ENCODE measurements around the gene BTF3L4. TPM values are rescaled to one million over a fixed set of nuclear protein-coding genes. Genes with fewer than 3 reads are reported as not detected.

BTF3L4 gene
- total and polyA plus RNA-seq, 9 donors = 37.8 to 73.9 (median 61.9) TPM

DNA sequence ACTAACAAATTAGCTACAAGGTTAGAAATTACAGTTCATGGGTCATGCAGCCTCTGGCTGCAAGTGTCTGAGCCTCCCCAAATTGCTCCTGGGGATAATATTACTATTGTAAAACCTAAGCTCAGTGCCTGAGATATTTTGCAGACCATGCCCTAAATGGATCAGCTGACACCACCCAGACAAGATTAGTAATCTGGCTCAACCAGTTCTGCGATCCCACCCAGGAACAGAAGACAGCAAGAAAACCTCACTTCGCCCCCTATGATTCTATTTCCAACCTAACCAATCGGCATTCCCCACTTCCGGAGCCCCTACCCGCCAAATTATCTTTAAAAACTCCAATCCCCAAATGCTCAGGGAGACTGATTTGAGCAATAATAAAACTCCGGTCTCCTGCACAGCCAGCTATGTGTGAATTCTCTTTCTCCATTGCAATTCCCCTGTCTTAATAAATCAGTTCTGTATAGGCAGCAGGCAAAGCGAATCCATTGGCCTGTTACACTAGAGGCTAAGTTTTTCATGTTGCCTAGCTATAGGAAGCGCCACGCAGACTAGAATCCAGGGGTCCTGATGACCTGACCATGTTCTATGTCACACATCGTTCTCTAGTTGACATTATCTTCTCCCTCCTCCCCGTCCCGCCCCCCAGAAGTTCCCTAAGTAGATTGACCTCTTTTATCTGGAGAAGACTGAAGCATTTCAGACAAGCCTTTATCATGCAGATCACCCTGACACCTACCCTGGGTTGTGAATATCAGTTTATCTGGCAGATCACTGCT, 63.4 kb downstream of the BTF3L4 start:
- no peak for TF ChIP-seq POLR2A (IDR thresholded peaks at IDR 0.05)
- no peak for TF ChIP-seq EP300 (IDR thresholded peaks at IDR 0.05)
- TF ChIP-seq, protein P1, sequence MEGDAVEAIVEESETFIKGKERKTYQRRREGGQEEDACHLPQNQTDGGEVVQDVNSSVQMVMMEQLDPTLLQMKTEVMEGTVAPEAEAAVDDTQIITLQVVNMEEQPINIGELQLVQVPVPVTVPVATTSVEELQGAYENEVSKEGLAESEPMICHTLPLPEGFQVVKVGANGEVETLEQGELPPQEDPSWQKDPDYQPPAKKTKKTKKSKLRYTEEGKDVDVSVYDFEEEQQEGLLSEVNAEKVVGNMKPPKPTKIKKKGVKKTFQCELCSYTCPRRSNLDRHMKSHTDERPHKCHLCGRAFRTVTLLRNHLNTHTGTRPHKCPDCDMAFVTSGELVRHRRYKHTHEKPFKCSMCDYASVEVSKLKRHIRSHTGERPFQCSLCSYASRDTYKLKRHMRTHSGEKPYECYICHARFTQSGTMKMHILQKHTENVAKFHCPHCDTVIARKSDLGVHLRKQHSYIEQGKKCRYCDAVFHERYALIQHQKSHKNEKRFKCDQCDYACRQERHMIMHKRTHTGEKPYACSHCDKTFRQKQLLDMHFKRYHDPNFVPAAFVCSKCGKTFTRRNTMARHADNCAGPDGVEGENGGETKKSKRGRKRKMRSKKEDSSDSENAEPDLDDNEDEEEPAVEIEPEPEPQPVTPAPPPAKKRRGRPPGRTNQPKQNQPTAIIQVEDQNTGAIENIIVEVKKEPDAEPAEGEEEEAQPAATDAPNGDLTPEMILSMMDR (IDR thresholded peaks at IDR 0.05) = no peak
- intact Hi-C loops (cut with DNase I) = loop anchor here in 3 of 4 donors (10.0 kb wide), 3 partner anchors 175 to 885 kb away; no protein-coding TSS in a partner anchor
- WGBS, 3 donors = 65 to 68% (median 68%) methylated on average over 12 of the region's 12 CpGs

DNA sequence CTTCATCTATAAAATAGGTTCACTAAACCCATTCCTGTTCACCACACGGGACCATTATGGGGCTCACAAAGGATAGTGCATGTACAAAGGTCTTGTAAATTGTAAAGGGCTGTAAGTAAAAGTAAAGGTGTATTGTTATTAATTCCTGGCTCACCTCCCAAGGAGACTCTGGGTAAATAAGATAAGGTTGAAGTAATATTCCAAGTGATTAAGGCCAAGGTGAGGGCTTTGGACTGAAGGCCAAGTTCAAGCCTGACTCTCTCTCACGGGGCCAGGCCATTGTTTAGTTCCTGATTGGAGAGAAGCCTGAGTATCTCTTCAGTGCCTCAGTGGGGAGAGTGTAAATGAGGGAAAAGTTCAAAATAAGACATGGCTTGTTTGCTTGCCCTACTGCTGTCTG, 66.3 kb downstream of the BTF3L4 start:
- DNase-seq = no peak
- no peaks in the 10 kb centered on the region for H3K9me3 ChIP-seq
- intact Hi-C loops (cut with DNase I) = loop anchor here in 2 of 4 donors (10.0 kb wide), 2 partner anchors 172 to 562 kb away; no protein-coding TSS in a partner anchor
- H3K27me3 ChIP-seq = no peaks in the 10 kb centered on the region
- no peak overlapping the region for H3K4me3 ChIP-seq
- 46 to 57% (median 48%) methylated on average over 2 of the region's 2 CpGs for WGBS, 3 donors
- no peaks in the 10 kb centered on the region for H3K4me1 ChIP-seq (ENCODE audit: insufficient read depth)
- no peaks in the 10 kb centered on the region for H3K36me3 ChIP-seq
- TF ChIP-seq POLR2A (IDR thresholded peaks at IDR 0.05) (no peak), EP300 (IDR thresholded peaks at IDR 0.05) (no peak)
- TF ChIP-seq, protein P1 (IDR thresholded peaks at IDR 0.05) = no peak
- H3K27ac ChIP-seq = no peak overlapping the region

More for the DNA sequence above, 63.4 kb downstream of the BTF3L4 start:
- H3K27me3 ChIP-seq = no peaks in the 10 kb centered on the region
- H3K36me3 ChIP-seq = no peaks in the 10 kb centered on the region
- no peaks in the 10 kb centered on the region for H3K9me3 ChIP-seq
- H3K27ac ChIP-seq = no peak overlapping the region
- no peaks in the 10 kb centered on the region for H3K4me1 ChIP-seq (ENCODE audit: insufficient read depth)
- DNase-seq = no peak
- no peak overlapping the region for H3K4me3 ChIP-seq

DNA sequence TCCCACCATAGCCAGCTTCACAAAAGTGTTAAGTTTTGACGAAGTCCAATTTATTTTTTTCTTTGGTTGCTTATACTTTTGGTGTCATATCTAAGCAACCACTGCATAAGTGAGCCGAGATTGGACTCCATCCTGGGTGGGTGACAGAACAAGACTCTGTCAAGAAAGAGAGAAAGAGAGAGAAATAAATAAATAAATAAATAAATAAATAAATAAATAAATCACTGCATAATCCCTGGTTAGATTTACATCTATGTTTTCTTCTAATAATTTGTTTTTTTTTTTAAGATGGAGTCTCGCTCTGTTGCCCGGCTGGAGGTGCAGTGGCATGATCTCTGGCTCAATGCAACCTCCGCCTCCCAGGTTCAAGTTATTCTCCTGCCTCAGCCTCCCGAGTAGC, 67.5 kb downstream of the BTF3L4 start:
- WGBS, 3 donors = 74 to 82% (median 78%) methylated on average over 6 of the region's 6 CpGs
- H3K27me3 ChIP-seq = no peaks in the 10 kb centered on the region
- H3K4me3 ChIP-seq = no peak overlapping the region
- no peaks in the 10 kb centered on the region for H3K4me1 ChIP-seq (ENCODE audit: insufficient read depth)
- DNase-seq = no peak
- intact Hi-C loops (cut with DNase I) = loop anchor here in 2 of 4 donors (10.0 kb wide), 2 partner anchors 171 to 561 kb away; no protein-coding TSS in a partner anchor
- no peaks in the 10 kb centered on the region for H3K9me3 ChIP-seq
- no peak overlapping the region for H3K27ac ChIP-seq
- TF ChIP-seq, protein P1 (IDR thresholded peaks at IDR 0.05) = no peak
- TF ChIP-seq EP300 (IDR thresholded peaks at IDR 0.05) (no peak), POLR2A (IDR thresholded peaks at IDR 0.05) (no peak)
- H3K36me3 ChIP-seq = no peaks in the 10 kb centered on the region

DNA sequence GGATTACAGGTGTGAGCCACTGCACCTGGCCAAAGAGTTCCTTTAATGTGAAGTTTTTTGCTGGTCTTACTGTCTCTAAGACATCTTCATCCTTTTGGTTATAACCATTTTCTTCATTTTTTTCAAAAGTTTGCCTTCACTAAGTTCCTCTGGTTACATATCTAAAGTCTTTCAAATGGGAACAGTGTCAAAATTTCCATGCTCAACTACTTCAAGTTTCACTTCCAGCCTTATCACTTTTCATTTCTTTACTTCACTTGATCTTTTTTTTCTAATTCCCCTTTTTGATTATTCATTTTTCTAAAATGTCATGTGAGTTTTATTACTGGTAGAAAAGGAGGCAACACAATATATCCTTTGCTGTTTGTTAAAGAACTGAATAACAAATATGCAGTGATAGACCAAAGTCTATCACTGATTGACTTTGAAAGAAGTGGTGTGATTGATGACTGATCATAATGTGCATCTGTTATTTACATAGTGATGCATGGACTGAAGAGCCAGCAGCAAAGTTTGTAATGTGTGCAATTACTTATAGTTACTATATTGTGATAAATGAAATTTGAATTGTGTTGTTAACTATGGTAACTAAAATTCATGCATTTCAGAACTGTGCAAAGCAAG, 69.8 kb downstream of the BTF3L4 start:
- no peaks in the 10 kb centered on the region for H3K4me1 ChIP-seq (ENCODE audit: insufficient read depth)

More for the DNA sequence above, 69.8 kb downstream of the BTF3L4 start:
- DNase-seq = no peak
- Histone ChIP-seq H3K36me3 (no peaks in the 10 kb centered on the region), H3K27me3 (no peaks in the 10 kb centered on the region), H3K9me3 (no peaks in the 10 kb centered on the region), H3K27ac (no peak overlapping the region), H3K4me3 (no peak overlapping the region)
- TF ChIP-seq POLR2A (IDR thresholded peaks at IDR 0.05) (no peak), EP300 (IDR thresholded peaks at IDR 0.05) (no peak)
- TF ChIP-seq, protein P1 (IDR thresholded peaks at IDR 0.05) = no peak
- intact Hi-C loops (cut with DNase I) = loop anchor here in 3 of 4 donors (5.0 to 10.0 kb wide), 3 partner anchors 169 to 559 kb away; no protein-coding TSS in a partner anchor
